Activated CD8-positive, alpha-beta memory T cell treated with anti-CD3 and anti-CD28 coated beads for 1 hour (primary cell): ENCODE data around the gene CYP2B6.
"Not testable (repeated sequence)": the region's sequence is repeated elsewhere in the genome, so short reads cannot be mapped to it uniquely, and the experiment has no call there.

Source experiments
- DNase-seq, 2 donors: peaks; one replicate each; pipeline ENCODE4 v3.0.0-alpha.2; 2020; ENCODE audit warnings: low read depth in 1 of 2; ENCODE audit errors: extremely low read depth in 1 of 2

Gene CYP2B6

DNA sequence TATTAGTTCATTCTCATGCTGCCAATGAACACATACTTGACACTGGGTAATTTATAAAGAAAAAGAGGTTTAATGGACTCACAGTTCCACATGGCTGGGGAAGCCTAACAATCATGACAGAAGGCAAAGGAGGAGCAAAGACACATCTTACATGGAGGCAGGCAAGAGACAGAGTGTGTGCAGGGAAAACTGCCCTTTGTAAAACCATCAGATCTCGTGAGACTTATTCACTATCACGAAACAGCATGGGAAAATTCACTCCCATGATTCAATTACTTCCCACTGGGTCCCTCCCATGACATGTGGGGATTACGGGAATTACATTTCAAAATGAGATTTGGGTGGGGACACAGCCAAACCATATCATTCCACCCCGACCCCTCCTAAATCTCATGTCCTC is 11.3 kb upstream of the CYP2B6 start:
- DNase-seq: not testable (repeated sequence)

DNA sequence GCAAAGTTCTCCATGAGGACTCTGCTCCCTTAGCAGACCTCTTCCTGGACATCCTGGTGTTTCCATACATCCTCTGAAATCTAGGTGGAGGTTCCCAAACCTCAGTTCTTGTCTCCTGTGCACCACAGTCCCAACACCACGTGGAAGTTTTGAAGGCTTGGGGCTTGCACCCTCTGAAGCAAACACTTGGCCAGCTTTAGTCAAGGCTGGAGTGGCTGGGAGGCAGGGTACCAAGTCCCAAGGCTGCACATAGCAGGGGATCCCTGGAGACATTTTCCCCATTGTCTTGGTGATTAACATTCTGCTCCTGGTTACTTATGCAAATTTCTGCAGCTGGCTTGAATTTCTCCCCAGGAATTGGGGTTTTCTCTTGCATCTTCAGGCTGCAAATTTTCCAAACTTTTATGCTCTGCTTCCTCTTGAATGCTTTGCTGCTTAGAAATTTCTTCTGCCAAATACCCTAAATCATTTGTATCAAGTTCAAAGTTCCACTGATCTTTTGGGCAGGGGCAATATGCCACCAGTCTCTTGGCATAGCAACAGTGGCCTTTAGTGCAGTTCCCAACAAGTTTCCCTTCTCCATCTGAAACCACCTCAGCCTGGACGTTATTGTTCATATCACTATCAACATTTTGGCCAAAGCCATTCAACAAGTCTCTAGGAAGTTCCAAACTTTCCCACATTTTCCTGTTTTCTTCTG is 10.2 kb upstream of the CYP2B6 start:
- DNase-seq: not testable (repeated sequence)

DNA sequence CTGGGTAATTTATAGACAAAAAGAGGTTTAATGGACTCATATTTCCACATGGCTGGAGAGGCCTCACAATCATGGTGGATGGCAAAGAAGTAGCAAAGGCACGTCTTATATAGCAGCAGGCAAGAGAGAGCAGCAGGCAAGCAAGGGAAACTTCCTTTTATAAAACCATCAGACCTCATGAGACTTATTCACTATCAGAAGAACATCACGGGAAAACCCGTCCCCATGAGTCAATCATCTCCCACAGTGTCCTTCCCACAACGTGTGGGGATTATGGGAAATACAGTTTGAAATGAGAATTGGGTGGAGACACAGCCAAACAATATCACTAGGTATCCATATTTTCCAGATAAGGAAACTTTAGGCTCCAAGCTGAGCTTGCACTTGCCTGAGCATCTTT is 9.5 kb upstream of the CYP2B6 start:
- no peak for DNase-seq

DNA sequence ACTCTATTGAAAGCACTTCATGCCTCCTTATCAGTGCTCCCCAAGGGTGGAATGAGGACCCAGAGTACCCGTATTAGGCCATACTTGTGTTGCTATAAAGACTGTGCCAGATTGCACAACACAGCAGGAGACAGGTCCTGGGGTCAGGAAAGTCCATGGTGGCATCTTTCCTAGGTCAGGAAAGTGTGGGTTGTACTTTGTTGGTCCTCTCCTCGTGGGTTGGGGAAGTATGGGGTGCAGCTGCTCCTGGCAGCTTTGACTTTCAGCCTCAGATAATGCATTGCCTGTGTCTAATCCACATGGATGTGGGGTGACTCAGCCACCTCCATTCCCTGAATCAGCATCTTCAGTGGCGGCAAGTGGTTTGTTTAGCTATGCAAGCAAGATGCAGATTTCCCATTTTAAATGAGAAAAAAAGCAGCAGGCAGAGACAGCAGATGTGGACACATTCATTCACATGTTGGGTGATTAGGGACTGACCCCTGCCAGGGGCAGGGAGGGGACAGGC is 8.4 kb upstream of the CYP2B6 start:
- DNase-seq: no peak

DNA sequence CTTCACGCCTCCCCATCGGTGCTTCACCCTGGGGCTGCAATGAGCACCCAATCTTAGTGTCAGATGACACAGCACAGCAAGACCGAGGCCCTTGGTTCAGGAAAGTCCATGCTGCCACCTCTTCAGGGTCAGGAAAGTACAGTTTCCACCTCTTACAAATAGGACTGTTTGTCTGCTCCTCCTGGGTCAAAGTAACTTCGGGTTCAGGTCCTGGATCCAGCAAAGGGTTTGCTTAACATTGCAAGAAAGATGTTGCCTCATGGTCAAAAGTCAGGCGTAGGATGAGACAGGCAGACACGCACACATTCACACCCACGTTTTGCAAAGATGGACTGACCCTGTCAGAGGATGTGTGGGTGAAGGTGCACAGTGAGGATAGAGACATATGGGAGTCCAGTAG is 1.6 kb upstream of the CYP2B6 start:
- DNase-seq: no peak

DNA sequence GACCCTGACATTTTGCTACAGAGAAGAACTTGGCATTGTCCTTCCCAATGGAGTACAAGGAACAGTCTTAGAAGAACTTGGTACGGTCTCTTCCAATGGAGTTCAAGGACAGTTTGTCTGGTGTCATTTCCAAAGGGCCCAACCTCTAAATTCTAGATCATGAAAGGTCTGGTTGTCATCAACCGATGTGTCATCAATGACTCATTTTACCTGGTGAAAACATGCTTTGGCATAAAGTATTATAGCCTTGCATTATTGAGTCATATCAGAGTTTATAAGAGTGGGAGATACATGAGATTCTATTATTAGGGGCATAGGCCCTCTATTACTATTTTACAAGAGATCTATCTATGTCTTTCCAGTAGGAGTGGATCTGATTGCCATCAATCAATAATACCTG is 4.3 kb downstream of the CYP2B6 start:
- DNase-seq: no peak

DNA sequence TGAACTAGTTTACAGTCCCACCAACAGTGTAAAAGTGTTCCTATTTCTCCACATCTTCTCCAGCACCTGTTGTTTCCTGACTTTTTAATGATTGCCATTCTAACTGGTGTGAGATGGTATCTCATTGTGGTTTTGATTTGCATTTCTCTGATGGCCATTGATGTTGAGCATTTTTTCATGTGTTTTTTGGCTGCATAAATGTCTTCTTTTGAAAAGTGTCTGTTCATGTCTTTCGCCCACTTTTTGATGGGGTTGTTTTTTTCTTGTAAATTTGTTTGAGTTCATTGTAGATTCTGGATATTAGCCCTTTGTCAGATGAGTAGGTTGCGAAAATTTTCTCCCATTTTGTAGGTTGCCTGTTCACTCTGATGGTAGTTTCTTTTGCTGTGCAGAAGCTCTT is 7.9 kb downstream of the CYP2B6 start:
- DNase-seq: not testable (repeated sequence)

DNA sequence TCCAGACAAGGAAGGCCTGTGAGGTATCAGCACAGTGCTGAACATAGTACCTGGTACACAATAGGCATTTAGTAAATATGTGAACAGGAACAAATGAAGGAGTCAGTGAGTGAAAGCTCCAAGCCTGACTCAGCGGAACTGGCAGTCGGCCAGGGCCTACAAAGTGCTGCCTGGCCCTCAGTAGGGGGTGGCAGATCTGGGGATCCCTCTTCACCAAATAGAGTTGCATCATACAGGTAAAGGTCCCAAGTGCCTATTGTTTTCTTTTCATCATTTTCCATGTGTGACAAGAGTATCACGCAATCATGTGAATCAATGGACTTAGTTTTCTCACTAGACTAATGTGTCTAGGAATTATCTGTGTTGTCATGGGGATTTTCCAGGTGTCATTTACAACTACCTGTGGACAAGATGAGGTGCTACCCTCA is 9.2 kb downstream of the CYP2B6 start:
- no peak for DNase-seq

DNA sequence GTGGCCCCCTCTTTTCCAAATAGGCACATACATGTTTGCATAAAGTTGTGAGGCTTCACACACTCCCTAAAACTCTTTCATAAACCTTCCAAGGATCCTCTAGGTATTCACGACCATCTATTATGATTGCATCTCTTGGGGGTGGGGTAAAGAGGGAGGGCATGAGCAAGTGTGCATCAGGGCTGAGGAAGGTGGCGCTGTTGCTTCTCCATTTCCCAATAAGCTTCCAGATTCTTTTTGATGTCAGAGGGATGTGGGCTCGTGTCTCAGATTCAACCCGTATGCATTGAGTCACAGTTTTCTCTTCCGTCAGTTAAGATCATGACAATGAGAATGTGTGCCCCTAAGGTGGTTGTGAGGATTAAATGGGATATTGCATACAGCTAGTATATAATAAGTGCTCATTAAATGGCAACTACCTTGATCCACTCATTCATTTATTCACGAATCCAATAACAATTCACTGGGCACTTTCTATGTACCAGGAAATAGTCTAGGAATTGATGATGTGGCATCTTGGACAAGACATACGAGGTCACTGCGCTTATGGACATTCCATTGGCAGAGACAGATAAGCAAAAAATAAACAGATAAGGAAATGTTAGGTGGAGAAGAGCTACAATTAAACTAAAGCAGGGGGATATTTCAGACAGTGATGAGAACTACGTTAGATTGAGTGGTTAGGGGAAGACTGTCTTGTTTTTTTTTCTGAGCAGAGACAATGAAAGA is 10.3 kb downstream of the CYP2B6 start:
- no peak for DNase-seq

DNA sequence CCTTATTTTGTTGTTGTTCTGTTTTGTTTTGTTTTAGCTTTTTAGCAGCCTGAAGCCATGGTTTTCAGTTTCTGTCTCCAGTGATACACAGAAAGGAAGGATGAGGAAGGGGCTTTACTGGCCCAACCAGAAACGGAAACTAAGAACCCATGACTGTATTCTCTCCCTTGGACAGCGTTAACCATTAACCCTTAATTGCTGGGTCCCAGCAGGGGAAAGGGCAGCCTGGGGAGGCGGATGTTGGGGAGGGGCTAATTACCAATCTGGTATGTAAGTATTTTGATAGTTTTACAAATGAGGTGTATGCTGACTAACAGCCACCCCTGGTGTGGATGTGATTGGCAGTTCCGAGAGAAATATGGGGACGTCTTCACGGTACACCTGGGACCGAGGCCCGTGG is 12.6 kb downstream of the CYP2B6 start:
- not testable (repeated sequence) for DNase-seq

DNA sequence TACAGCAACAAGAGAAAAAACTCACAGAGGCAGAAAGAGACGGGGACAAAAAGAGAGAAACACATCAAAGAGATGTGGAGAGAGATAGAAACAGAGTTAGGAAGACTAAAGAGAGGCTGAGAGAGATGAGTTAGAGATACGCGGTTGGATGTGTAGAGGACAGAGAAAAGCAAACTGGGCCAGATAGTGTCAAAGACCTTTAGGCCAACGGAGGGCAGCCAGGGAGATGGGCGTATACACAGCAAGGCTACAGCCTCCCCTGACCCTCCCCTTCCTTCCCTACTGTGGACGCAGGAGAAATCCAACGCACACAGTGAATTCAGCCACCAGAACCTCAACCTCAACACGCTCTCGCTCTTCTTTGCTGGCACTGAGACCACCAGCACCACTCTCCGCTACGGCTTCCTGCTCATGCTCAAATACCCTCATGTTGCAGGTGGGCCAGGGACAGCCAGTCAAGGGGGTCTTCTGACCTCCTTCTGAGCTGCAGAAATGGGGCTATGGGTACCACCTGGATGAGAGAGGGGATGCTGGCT is 18.7 kb downstream of the CYP2B6 start:
- DNase-seq: no peak

DNA sequence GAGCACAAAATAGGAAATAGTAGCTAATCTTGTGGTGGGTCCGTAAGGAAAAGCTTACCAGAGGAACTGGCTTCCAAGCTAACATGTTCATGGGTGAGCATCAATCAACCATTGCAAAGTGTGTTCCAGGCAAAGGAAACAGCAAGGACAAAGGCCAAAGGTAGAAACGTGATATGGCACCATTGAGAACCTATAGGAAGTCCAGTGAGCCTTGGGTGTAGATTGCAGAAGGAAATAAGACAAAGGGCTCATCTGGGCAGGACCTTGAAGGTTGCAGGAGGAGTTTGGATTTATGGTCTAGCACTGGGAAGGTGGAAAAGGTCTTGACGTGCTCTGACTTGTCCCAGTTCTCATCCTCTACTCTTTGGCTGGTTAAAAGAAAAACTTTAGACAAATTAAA is 22.3 kb downstream of the CYP2B6 start:
- DNase-seq: no peak

DNA sequence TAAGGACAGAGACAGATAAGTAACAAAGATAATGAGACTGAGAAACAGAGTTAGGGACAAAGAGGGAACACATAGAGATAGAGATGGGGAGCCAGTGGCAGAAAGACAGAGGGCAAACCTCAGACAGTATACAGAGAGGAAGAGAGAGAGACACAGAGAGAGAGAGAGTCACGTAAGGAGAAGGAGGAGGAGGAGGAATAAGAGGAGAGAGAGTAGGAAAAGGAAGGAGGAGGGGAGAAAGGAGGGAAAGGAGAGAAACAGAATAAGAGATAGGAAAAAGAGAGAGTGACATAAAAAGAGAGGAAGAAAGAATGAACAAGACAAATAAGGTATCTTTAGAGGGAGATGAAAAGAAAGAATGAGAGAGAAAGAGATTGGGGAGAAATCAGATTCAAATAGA is 23.6 kb downstream of the CYP2B6 start:
- no peak for DNase-seq

DNA sequence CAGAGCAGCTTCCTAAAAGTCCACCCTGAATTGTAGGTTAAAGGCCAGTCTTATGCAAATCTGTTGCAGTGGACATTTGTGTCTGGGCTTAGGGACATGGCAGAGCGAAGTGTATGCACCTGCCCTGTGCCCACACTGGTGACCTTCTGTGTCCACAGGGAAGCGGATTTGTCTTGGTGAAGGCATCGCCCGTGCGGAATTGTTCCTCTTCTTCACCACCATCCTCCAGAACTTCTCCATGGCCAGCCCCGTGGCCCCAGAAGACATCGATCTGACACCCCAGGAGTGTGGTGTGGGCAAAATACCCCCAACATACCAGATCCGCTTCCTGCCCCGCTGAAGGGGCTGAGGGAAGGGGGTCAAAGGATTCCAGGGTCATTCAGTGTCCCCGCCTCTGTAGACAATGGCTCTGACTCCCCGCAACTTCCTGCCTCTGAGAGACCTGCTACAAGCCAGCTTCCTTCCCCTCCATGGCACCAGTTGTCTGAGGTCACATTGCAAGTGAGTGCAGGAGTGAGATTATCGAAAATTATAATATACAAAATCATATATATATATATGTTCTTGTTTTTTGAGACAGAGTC is 25.5 kb downstream of the CYP2B6 start:
- DNase-seq: no peak

DNA sequence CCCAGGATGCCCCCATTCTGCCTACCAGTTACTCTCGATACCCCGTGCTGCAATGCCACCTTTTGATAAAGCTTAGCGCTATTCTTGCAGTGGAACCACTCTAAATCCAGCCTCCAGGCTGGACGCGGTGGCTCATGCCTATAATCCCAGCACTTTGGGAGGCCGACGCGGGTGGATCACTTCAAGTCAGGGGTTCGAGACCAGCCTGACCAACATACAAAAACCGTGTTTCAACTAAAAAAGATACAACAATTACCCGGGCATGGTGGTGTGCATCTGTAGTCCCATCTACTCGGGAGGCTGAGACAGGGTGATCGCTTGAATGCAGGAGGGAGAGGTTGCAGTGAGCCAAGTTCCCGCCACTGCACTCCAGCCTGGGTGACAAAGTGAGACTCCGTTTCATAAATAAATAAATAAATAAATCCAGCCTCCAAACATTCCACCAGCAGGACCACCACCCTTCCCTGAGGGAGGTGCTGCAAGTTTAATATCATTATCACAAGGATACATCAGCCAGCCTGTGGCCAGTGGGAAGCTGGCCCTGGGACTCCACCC is 27.7 kb downstream of the CYP2B6 start:
- no peak for DNase-seq

DNA sequence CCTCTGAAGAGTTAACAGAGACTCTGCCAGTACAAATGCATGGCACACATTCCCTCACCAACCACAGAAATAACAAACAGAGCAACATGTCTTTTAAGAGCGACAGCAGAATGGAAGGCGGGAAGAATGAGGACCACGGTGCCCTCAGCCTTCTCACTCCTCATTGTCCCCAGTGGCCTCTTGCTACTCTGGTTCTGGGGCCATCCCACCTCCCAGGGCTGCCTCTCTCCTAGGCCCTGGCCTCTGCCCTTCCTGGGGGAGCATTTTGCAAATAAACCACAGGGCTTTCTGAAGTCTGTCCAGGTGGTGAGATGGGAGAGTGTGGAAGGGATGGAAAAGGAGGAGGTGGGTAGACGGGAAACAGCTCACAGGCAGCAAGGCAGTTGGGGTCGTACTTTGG is 28.3 kb downstream of the CYP2B6 start:
- DNase-seq: no peak

DNA sequence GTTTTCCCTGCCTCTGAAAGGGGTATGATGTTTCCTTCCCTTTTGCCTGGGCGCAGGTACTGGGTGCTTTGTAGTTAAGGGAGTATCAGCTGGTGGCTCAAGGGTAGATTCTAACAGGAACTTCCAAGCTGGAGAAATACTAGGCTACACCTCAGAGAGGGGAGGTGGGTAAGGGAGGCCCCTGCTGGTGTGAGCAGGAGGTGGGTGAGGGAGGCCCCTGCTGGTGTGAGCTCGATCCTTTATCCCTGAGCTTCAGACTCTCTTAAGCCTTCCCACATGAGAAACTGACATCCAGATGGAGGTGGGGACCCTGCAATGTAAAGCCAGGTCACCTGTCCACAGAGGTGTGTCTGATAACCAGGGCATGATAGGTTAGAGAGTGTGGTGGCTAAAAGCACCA is 32.1 kb downstream of the CYP2B6 start:
- no peak for DNase-seq

DNA sequence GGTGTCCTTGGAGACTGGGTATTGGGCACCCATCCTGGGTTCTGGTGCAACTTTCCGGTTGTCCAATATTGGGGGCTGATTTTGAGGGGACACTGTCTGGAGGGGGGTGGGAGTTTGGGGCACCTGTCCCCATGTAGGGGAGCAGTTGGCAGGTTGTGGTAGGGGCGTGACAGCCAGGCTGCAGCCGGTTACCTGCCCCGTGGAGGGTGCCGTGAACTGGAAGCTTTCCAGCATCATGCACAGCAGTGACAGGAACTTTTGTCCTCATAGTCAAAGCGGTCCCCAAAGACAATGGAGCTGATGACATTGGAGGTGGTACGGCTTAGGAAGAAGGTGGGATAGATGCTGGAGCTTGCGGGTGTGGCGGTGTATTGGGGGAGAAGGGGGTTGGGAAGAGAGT is 34.3 kb downstream of the CYP2B6 start:
- no peak for DNase-seq

DNA sequence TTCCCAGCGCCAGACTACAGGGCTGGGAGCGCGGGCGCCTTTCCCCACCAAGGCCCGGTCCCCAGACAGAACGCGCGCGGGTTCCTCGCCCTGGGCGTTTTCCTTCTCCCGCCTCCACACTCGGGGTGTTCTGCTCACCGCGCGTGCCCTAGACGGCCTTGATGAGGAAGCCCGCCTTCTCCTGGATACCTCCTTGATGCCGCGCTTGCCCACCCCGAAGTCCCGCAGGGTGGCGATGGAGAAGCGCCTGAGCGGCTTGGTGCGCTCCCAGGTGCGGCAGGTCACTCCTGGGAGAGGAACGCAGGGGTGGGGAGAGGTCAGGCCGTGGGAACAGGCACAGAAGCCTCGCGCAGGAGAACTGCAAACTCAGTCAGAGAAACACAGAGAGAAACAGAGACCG is 34.8 kb downstream of the CYP2B6 start:
- no peak for DNase-seq

DNA sequence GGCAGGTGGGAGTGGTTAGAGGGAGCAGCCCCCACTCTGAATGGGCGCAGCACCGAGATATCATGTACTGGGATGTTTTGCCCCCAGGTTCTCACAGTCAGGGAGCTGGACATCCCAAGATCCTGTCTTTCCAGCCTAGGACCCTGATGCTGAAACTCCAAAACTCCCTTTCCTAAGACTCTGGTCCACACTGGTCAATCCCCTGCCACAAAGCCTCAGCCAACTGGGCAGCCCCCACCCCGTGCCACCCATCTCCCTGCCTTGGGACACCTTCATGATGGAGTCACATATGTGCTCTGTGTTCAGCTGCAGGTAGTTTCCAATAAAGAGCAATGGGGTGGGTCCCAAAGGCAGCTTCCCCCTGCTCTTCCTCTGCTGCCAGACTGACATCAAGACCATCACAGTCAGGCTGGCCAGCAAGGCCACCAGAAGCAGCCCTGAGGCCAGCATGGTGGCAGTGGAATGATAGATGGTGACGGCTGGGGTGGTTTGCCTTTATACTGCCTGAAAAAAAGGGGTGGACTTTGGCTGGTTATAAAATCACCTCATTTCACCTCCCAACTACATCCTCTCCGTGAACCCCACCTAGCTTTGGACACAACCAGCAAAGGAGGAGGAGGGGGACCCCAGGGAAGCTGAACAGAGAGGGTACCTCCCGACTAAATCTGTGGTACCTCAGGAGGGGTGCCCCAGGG is 36.3 kb downstream of the CYP2B6 start:
- DNase-seq: no peak
